Activated T-helper 17 cell treated with anti-CD3 and anti-CD28 coated beads, Interleukin-2, amount 50 U/mL, for 72 hours (primary cell): ENCODE measurements around the gene MIS12. TPM values are rescaled to one million over a fixed set of nuclear protein-coding genes. Genes with fewer than 3 reads are reported as not detected.

Experiments
- ATAC-seq: fragments of 150-1000 bp; cut with Tn5 transposase; replicated peaks from 2 replicates; pipeline ENCODE4 v1.10.0; 2021; ENCODE audit warnings: mild to moderate bottlenecking, moderate library complexity
- H3K27ac Mint-ChIP-seq: one replicate; pipeline ENCODE4 v1.8.0; 2022; ENCODE audit warnings: mixed read lengths
- H3K27me3 Mint-ChIP-seq: one replicate; pipeline ENCODE4 v1.8.0; 2022; ENCODE audit warnings: mixed read lengths
- H3K36me3 Mint-ChIP-seq: one replicate; pipeline ENCODE4 v1.8.0; 2022; ENCODE audit warnings: low read depth, mild to moderate bottlenecking, mixed read lengths
- H3K4me1 Mint-ChIP-seq: one replicate; pipeline ENCODE4 v1.8.0; 2022; ENCODE audit warnings: mixed read lengths
- H3K4me3 Mint-ChIP-seq: one replicate; pipeline ENCODE4 v1.8.0; 2022; ENCODE audit warnings: mild to moderate bottlenecking, mixed read lengths
- H3K9me3 Mint-ChIP-seq: one replicate; pipeline ENCODE4 v1.8.0; 2022; ENCODE audit warnings: mixed read lengths
- total RNA-seq, 2 donors: library from RNA; stranded (reverse); gene quantifications; one replicate each; pipeline ENCODE4 v1.2.3, GENCODE V29; 2022

The MIS12 gene, protein sequence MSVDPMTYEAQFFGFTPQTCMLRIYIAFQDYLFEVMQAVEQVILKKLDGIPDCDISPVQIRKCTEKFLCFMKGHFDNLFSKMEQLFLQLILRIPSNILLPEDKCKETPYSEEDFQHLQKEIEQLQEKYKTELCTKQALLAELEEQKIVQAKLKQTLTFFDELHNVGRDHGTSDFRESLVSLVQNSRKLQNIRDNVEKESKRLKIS
- 10 to 100 TPM; 24.1 to 33.9 TPM for total RNA-seq

DNA sequence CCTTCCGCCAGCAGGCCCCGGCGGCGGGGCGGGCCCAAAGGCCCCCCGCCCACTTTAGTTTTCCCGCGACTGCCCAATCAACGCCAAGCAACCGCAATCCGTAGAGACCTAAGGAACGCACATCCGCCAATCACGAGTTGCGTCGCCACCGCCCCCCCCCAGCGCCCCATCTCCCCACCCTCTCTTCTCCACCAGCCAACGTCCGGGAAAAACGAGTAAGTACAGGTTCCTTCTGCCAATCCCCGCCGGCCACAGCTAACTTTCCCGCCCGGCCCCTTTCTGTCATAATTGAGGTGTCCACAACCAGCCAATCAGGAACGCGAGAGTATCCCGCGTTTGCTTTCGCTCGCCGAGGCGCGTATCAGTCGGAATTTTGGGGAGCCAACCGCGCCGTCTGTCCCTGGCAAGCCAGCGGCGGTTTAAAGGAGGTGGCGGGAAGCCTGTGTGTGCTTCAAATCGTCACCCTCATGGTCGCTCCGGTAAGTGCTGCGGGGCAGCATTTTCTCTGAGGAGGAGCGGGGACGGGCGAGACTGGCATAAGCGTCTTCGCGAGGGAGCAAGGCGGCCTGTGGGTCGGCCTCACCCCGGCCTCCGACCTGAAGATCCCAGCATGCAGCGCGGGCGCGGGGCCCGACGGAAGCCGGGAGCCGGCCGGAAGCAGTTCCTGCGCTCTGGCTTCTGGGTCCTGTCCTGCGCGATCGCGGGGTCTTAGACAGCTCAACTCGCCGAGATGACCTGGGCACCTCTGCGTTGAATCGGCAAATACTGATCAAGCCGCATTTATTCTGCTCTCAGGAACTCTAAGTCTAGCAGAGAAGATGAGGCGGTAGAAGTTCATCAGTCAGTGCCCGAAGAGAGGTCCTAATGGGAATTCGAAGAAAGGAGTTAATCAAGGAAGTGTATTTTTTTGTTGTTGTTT lies at the start of gene MIS12:
MIS12 (plus strand) TSS at position 361 of the 919 bp plus-strand sequence. CDS start 2,297 bp downstream, outside the sequence.
- peaks cover 95% of the 10 kb centered on the region for H3K36me3 Mint-ChIP-seq
- H3K27ac Mint-ChIP-seq: peak within 1 kb of the TSS; percentile 98
- H3K4me1 Mint-ChIP-seq: peaks cover 29% of the 10 kb centered on the region
- H3K9me3 Mint-ChIP-seq: no peaks in the 10 kb centered on the region
- peak; percentile 95 for ATAC-seq
- H3K27me3 Mint-ChIP-seq: no peaks in the 10 kb centered on the region
- peak within 1 kb of the TSS; percentile 99 for H3K4me3 Mint-ChIP-seq

DNA sequence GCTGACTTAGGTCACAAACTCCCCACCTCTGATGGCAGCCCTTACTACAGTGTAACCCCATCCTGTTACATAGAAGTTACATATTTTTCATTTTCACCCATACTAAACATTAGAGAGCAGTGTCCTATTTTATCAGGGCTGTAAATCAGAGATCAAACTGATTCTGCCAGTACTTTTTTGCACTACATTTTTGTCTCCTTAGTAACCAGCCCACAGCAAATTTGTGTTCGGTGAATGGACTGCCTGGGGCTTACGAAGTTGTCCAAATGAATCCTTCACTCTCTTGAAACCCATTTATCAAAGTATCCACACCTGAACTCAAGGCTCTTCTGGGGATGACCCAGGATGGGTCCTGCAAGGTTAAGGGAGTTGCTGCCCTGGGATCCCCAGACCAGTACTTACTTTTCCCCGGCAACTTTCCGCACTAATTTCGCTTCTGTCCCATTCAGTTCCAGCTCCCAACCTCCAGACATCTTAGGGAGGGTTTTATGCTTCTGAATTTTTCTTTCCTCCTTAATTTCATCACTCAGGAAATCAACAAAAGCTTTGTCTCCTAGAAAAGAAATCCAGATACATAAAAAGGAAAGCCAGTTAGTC lies 48.5 kb upstream of the MIS12 start:
- peaks cover 78% of the 10 kb centered on the region for H3K36me3 Mint-ChIP-seq
- H3K27me3 Mint-ChIP-seq: no peaks in the 10 kb centered on the region
- no peak for ATAC-seq
- peak overlapping the region; percentile 95 for H3K27ac Mint-ChIP-seq
- H3K9me3 Mint-ChIP-seq: no peaks in the 10 kb centered on the region
- peaks cover 9% of the 10 kb centered on the region for H3K4me1 Mint-ChIP-seq
- peak overlapping the region; percentile 92 for H3K4me3 Mint-ChIP-seq

DNA sequence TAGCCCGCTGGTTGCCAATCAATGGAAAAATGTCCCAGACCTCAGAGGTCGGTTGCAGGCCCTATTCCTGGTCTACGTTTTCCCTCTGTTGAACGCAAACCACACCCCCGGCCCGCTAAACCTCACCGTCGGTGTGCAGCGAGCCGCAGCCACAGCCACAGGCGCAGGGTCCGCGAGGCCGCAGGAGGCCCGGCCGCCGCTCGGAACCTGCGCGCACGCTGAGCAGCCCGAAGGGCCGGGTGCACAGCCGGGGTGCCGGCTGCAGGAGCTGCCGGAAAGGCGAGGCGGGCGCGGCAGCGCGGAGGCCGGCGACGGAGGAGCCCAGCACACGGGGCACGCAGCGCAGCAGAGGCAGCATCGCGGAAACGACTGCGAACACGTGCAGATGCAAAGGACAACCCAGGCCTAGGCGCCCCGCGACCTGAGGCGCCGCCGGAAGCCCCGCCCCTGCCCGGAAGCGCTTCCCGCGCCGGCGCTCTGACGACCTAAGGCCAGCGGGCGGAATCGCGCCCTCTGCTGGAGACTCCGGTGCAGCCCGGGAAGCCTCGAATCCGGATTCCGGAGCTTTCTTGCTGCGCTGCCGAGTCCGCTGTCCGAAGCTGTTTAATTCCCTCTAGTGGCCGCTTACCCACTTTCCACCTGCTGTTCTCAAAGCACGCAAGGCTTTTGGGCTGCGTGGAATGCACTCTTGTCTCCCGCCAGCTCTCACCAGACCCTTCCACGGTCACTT lies 47.5 kb upstream of the MIS12 start, which contains the start of gene C1QBP:
C1QBP (minus strand) TSS at position 440 of the 730 bp plus-strand sequence; CDS start at position 358, 82 bp downstream.
- Mint-ChIP-seq H3K4me3 (peak within 1 kb of the TSS; percentile 92), H3K36me3 (peaks cover 78% of the 10 kb centered on the region), H3K4me1 (peaks cover 9% of the 10 kb centered on the region), H3K27ac (peak within 1 kb of the TSS; percentile 95), H3K9me3 (no peaks in the 10 kb centered on the region), H3K27me3 (no peaks in the 10 kb centered on the region)
- ATAC-seq: peak; percentile 96

DNA sequence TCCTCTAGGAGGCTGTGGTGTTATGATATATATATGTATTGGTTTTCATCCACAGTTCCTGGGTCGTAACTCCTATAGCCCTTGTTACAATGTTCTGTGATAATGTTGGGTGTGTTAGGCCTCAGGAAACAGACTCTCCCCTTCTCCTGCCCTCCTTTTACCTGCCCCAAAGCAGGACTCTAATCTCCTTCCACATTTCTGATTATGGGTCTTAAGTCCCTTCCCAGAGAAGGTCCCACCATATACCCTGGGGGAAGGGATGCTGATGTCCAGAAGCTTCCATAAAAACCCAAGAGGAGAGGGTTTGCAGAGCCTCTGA lies 47.0 kb upstream of the MIS12 start:
- Mint-ChIP-seq H3K9me3 (no peaks in the 10 kb centered on the region), H3K4me3 (peak overlapping the region; percentile 92), H3K36me3 (peaks cover 78% of the 10 kb centered on the region), H3K27me3 (no peaks in the 10 kb centered on the region), H3K4me1 (peaks cover 9% of the 10 kb centered on the region), H3K27ac (peak overlapping the region; percentile 95)
- no peak for ATAC-seq

DNA sequence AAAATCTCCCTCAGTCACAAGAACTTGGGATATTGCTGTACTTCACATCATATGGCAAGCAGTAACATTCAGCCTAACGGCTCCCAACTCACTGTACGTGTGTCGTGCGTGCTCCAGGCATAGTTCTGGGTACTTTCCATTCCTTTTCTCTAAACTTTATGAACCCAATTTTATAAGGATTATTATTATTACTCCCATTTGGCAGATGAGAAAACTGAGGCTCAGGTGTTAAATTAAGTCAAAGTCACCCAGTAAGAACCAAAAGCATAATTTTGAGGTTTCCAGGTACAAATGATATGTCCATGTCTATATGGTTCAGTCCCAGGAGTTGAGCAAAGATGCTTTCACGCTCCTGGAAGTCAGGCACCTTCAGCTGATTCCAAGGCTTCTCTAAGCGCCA lies 42.6 kb upstream of the MIS12 start:
- no peak for ATAC-seq
- no peaks in the 10 kb centered on the region for H3K4me1 Mint-ChIP-seq
- no peak overlapping the region for H3K4me3 Mint-ChIP-seq
- H3K36me3 Mint-ChIP-seq: peaks cover 79% of the 10 kb centered on the region
- no peaks in the 10 kb centered on the region for H3K27me3 Mint-ChIP-seq
- no peak overlapping the region for H3K27ac Mint-ChIP-seq
- no peaks in the 10 kb centered on the region for H3K9me3 Mint-ChIP-seq

DNA sequence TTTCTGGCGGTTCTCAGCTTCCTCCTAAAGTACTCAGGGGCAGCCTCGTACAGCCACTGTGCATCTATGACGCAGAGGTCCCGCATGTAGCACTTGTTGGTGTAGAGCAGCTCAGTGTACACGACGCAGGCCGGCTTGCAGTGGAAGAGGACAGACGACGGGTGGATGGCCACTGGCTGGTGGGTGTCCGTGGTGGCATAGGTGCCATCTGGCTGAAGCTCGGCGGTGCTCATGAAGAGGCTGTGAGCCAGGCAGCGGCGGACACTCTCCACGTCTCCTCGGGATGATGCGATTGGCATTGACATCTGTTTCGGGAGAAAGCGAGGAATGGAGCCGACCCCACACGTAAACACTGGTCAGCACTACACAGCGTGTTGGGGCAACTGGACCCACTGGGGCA lies 42.2 kb upstream of the MIS12 start:
- Mint-ChIP-seq H3K36me3 (peaks cover 84% of the 10 kb centered on the region), H3K27me3 (no peaks in the 10 kb centered on the region), H3K4me1 (no peaks in the 10 kb centered on the region), H3K4me3 (no peak overlapping the region), H3K27ac (no peak overlapping the region), H3K9me3 (no peaks in the 10 kb centered on the region)
- no peak for ATAC-seq

DNA sequence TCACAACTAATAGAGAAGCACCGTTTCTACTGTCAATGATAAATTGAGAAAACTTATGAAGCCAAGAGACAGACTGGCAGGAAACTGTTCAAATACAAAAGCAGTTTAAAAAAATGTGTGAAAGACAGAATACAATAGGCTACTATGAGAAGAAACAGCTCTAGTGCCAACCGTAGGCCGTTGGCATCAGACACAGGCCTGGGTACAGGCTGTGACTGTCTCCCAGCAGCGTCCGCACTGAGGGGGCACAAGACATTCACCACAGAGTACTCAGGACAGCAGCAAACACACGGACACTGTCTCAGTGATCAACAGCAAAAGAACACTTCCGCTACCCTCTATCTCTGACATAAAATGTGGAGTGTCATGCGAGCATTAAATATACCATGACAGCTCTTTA lies 39.6 kb upstream of the MIS12 start:
- Mint-ChIP-seq H3K36me3 (peaks cover 99% of the 10 kb centered on the region), H3K27me3 (no peaks in the 10 kb centered on the region), H3K9me3 (no peaks in the 10 kb centered on the region), H3K4me1 (no peaks in the 10 kb centered on the region), H3K27ac (peak overlapping the region; percentile 30), H3K4me3 (no peak overlapping the region)
- ATAC-seq: no peak

DNA sequence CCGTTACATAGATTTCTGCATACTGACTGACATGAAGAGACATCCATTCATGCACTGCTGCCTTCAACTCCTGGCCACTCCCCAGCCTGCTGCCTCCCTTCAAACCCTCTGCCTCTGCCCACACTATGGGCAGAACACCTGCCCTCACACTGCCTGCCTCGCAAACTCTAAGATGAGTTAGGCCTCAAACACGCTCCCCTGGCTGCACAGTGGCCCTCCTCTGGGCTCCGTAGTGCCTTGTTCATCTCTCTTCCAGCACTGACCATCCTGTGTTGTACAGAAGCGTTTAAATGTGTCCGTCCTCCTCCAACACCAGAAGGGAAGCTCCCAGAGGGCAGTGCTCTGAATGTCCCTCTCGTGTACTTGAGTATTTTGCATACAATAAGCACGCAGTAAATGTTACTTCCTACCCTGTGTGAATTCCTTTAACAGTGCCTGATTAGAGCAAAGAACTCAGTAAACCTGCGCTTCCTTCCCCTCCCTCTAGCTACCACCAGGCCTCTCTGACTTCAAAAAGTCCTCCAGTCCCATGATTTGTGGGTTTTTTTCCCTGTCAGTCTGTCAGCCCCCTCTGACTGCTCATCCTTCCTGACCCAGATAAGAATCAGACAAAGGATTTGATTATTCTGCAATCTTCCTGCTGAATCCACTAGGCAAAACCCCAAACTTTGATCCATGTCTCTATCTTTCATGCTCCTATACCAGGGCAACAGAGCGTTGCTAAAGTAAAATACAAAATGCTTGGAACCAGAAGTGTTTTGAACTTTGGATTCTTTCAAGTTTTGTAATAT lies 21.5 kb upstream of the MIS12 start:
- H3K27ac Mint-ChIP-seq: no peak overlapping the region
- H3K9me3 Mint-ChIP-seq: no peaks in the 10 kb centered on the region
- peaks cover 67% of the 10 kb centered on the region for H3K36me3 Mint-ChIP-seq
- H3K27me3 Mint-ChIP-seq: no peaks in the 10 kb centered on the region
- H3K4me1 Mint-ChIP-seq: peaks cover 28% of the 10 kb centered on the region
- no peak for ATAC-seq
- no peak overlapping the region for H3K4me3 Mint-ChIP-seq

DNA sequence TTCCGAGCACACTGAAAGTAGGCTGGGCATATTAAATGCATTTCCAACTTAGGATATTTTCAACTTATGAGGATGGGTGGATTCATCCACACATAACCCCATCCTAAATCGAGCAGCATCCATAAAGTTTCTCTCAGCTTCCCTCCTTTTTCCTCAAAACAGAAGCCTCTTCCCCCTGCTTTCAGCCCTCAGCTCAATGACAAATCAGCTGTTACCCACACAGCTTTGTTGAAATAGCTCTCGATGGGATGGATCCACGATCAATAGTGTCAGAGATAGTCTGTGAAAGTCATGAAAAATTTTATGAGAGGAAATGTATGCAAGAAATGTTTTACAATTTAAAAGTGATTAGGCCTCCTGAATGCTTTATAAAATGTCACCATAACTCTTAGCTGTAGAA lies 20.1 kb upstream of the MIS12 start:
- ATAC-seq: no peak
- Mint-ChIP-seq H3K9me3 (no peaks in the 10 kb centered on the region), H3K36me3 (peaks cover 55% of the 10 kb centered on the region), H3K4me1 (peaks cover 28% of the 10 kb centered on the region), H3K4me3 (peak overlapping the region; percentile 92), H3K27ac (peak overlapping the region; percentile 79), H3K27me3 (no peaks in the 10 kb centered on the region)

DNA sequence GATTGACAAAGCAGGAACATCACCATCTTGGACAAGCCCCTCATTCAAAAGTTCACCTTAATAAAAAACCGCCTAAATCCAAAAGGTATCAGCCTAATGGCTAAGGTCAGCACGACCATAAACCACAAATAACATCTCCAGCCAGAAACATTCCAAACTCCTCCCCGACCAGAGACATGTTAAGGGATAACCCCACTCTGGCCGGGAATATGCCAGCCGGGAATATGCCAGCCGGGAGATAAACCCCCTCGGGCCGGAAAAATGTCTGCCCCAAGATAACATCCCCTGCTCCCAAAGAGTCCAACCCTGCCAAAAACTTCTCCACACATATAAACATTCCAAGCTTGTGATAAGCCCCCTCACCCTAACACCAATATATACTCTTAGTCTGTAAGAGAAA lies 18.9 kb upstream of the MIS12 start:
- Mint-ChIP-seq H3K36me3 (peaks cover 55% of the 10 kb centered on the region), H3K4me1 (peaks cover 28% of the 10 kb centered on the region), H3K27ac (peak overlapping the region; percentile 87)

DNA sequence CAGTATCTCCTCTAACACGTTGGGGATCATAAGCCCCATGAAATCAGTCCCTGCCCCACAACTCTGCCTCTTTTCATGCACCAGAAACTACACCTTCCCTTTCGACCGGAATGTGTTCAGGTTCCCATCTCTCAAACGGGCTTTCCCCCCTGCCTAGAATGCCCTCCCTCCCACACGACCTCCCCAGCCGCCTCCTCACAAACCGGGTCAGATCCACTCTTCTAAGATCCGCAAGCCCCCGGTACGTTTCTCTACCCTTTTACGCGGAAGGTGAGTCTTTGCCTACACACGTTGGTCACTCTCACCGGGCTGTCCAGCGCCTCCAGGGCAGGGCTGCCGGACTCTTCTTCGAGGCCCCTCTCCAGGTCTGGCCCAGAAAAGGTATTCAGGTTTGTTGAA lies 18.3 kb upstream of the MIS12 start:
- Mint-ChIP-seq H3K4me1 (peaks cover 28% of the 10 kb centered on the region), H3K27ac (peak overlapping the region; percentile 87), H3K9me3 (no peaks in the 10 kb centered on the region), H3K36me3 (peaks cover 55% of the 10 kb centered on the region), H3K27me3 (no peaks in the 10 kb centered on the region), H3K4me3 (peak overlapping the region; percentile 92)
- peak; percentile 37 for ATAC-seq

More for the DNA sequence above, 18.9 kb upstream of the MIS12 start:
- H3K27me3 Mint-ChIP-seq: no peaks in the 10 kb centered on the region
- ATAC-seq: no peak
- H3K4me3 Mint-ChIP-seq: peak overlapping the region; percentile 92
- H3K9me3 Mint-ChIP-seq: no peaks in the 10 kb centered on the region

DNA sequence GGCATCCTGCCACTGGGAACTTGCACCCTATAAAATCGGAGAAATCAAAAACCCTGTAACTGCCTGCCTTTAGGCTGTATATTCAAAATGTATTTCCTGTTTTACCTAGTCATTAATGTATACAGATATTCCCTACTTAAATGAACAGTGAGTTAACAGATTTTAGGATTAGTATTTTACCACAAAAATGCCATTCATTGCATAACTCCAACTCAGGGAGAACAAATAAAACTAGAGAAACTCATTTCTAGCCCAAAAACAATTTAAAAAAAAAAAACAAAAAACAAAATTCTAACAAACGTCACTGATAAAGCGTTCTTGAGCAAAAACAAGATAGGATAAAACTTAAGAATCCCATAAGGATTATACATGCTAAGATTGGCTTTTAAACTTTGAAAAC lies 13.9 kb upstream of the MIS12 start:
- Mint-ChIP-seq H3K9me3 (no peaks in the 10 kb centered on the region), H3K27me3 (no peaks in the 10 kb centered on the region), H3K36me3 (peaks cover 69% of the 10 kb centered on the region), H3K4me1 (peaks cover 12% of the 10 kb centered on the region), H3K27ac (no peak overlapping the region), H3K4me3 (no peak overlapping the region)
- no peak for ATAC-seq

DNA sequence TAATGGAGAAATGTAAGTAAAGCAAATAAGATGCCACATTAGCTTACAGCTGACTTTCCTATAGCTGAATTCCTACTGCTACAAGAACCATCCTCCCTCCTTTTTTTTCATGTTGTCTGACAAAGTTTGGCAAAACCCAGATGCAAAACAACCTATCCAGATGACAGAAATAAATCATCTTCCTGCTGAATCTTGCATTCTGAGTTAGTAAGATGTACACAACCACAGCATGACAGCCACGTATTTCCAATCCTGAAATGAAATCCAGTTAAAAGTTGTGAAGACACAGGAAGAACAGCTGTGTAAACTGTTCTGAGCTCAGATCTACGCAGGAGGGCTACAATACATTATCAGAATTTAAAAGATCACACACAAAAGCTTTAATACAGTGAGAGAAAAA lies 12.5 kb upstream of the MIS12 start:
- Mint-ChIP-seq H3K36me3 (peaks cover 76% of the 10 kb centered on the region), H3K4me1 (peaks cover 8% of the 10 kb centered on the region), H3K4me3 (no peak overlapping the region), H3K27me3 (no peaks in the 10 kb centered on the region), H3K27ac (no peak overlapping the region), H3K9me3 (no peaks in the 10 kb centered on the region)
- no peak for ATAC-seq

DNA sequence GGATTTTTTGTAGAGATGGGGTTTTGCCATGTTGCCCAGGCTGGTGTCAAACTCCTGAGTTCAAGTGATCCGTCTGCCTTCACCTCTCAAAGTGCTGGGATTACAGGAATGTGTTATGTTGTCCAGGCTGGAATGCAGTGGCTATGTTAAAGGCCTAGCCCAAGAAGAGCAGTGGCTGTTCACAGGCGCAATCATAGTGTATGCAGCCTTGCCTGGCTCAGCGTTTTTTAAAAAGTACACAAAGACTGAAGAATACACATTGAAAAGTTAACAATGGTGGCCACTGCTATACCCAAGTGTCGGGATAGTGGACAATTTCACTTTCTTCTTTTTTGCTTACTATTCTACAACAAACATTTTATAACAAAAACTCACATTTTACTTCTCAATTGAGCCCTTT lies 7.4 kb upstream of the MIS12 start:
- H3K27me3 Mint-ChIP-seq: no peaks in the 10 kb centered on the region
- H3K9me3 Mint-ChIP-seq: no peaks in the 10 kb centered on the region
- ATAC-seq: no peak
- H3K36me3 Mint-ChIP-seq: peaks cover 100% of the 10 kb centered on the region
- H3K4me3 Mint-ChIP-seq: no peak overlapping the region
- H3K4me1 Mint-ChIP-seq: peaks cover 20% of the 10 kb centered on the region
- no peak overlapping the region for H3K27ac Mint-ChIP-seq
